Neural progenitor cell (in vitro differentiated cells): Measurements from ENCODE around the gene TIMM8B.

Experiments
- CTCF ChIP-seq: fragments of 200-600 bp; sonication (generic); IDR thresholded peaks from 2 replicates; pipeline ENCODE4 v1.5.1; 2017; ENCODE audit warnings: antibody characterized with exemption, mild to moderate bottlenecking
- EZH2 ChIP-seq: fragments of 200-600 bp; sonication (generic); IDR thresholded peaks from 2 replicates; pipeline ENCODE4 v1.6.1; 2017; ENCODE audit warnings: antibody characterized with exemption, mild to moderate bottlenecking, moderate library complexity

GRCh38 chr11:112123129-112123528, 36.6 kb upstream of the TIMM8B start:
- TF ChIP-seq CTCF: no peak
- TF ChIP-seq EZH2: no peak
